ENCODE data around the gene DGKB.
"Not testable (repeated sequence)": the region's sequence is repeated elsewhere in the genome, so short reads cannot be mapped to it uniquely, and the experiment has no call there.

Gene DGKB

DNA sequence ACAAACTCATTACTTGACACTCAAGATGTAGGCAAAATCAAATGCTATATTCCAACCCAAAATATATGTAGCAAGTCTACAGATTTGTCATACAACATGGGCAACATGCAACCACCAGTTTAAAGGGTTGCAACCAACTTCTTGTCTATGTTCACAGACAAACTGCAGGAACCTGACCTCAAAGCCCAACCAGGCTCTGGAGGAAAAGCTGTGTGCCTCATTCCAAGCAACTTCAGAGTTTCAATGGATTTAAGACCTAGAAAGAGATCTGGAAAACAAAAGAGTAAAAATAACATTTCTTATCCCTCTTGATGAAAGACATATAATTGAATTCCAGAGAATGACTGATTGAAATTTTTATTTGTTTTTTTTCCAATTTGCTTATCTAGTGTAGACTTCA is 612.6 kb downstream of the DGKB start:
- no peak for DNase-seq (ENCODE audit: low read depth)

DNA sequence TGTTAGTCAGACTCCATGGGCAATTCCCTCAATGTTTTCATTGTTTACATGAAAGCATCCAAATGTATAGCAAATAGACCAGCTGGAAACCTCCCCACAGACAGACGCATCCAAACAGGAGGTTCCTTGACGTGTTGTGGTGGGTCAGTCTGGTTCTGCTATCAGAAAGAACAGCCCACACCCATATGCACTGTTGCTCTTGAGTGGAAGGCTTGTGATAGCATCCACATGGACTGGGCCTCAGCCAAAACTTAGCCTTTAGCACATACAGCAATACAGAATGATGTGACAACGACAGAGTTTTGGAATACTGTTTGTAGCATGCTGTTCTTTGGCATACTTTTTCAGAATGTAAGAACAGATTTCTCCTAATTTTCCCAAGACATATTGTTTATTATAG is 613.9 kb downstream of the DGKB start:
- DNase-seq (ENCODE audit: low read depth): no peak

DNA sequence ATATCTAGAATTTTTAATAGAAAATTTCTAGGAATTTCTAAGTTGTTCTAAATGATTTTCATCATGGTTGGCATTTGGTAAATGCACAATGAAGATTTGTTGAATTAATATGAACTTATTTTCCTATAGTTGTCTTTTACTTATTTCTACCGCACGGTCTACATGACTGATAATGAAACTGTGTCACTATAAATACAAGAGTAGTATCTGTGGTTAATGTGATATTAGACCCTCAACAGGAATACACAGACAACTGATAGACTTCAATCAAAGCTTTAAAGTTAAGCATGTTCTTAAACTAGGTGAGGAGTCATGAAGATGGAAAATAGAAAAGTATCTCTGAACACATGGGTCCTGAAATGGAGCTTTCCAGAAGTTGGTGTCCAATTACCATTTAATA is 615.2 kb downstream of the DGKB start:
- no peak for DNase-seq (ENCODE audit: low read depth)

DNA sequence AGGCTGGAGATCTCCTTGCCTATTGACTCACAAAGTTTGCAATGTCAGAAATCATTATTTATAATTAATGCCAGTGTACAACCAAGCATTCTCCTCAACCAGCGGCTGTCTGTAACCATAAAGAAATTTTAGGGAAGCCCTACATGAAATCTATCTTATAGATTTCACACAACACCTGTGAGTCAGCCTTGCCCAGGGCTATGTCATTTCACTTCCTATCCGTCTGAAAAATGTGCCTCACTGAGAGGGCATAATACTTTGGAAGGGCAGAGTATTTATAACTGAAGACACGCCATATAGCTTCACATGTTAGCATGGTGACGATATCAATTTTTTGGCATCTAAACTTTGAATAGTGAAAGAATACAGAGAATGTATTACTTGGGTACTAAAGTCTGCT is 616.5 kb downstream of the DGKB start:
- no peak for DNase-seq (ENCODE audit: low read depth)

DNA sequence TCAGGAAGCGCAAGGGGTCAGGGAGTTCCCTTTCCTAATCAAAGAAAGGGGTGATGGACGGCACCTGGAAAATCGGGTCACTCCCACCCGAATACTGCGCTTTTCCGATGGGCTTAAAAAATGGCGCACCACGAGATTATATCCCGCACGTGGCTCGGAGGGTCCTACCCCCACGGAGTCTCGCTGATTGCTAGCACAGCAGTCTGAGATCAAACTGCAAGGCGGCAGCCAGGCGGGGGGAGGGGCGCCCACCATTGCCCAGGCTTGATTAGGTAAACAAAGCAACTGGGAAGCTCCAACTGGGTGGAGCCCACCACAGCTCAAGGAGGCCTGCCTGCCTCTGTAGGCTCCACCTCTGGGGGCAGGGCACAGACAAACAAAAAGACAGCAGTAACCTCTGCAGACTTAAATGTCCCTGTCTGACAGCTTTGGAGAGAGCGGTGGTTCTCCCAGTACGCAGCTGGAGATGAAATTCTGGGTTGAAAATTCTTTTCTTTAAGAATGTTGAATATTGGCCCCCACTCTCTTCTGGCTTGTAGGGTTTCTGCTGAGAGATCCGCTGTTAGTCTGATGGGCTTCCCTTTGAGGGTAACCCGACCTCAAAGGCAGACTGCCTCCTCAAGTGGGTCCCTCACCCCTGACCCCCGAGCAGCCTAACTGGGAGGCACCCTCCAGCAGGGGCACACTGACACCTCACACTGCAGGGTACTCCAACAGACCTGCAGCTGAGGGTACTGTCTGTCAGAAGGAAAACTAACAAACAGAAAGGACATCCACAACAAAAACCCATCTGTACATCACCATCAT is 623.3 kb downstream of the DGKB start:
- not testable (repeated sequence) for DNase-seq (ENCODE audit: low read depth)

GRCh38 chr7:14275356-14275755 is 627.2 kb downstream of the DGKB start:
- DNase-seq (ENCODE audit: low read depth): no peak

DNA sequence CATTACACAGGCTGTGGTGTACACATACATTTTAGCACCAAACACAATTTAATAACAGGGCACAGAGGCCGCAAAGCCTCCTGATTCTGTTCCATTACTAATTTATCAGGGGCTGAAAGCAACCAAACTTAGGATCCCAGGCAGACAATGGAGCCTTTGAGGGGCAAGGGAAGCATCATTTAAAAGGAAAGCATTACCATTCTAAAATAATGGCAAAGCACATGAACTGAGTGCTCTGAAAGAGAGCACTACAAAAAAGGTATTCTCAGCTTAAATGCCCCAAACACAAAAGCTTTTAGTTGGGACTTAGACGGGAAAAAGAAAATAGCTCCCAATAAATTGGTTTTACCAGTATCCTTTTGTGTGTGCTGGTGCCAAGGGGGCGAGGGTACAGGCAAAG is 631.1 kb downstream of the DGKB start:
- no peak for DNase-seq (ENCODE audit: low read depth)

DNA sequence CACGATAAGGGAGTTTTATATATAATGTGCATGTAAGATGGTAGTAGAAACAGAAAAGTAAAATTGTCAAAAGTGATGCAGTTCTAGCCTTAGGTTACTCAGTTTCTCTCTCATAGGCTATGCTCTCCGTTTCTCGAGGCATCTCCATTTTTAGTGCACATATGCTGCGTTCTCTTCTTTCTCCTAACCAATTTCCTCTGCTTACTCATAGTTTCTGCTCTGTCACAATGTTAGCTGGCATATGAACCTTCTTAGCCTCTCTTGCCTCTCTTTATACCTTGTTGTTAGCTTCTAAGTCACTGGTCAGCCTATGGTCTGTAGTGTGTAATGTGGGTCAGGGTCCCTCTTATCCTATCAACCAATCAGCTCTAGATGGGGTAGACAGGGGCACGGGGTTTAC is 632.5 kb downstream of the DGKB start:
- DNase-seq (ENCODE audit: low read depth): no peak

GRCh38 chr7:14260011-14260410 is 642.5 kb downstream of the DGKB start:
- no peak for DNase-seq (ENCODE audit: low read depth)

GRCh38 chr7:14258861-14259260 is 643.7 kb downstream of the DGKB start:
- no peak for DNase-seq (ENCODE audit: low read depth)

DNA sequence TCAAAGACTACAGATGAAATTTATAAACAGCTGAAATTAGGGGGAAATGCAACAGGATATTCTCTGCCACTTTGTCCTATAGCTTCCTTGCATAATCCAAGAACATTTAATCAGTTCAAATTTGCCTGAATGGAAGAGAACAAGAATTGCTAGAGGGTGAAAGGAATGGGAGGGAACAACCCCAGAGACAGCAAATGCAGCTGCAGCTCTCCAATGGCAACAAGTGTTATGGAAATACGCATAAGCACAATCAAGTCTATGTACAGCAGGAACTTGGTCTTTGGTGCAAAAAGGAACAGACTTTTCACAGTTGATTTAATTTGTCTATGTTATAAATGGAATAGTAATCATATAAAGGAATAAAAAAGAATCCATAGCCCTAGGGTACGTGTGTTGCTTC is 644.1 kb downstream of the DGKB start:
- no peak for DNase-seq (ENCODE audit: low read depth)

GRCh38 chr7:14252458-14252857 is 650.1 kb downstream of the DGKB start:
- DNase-seq (ENCODE audit: low read depth): no peak

DNA sequence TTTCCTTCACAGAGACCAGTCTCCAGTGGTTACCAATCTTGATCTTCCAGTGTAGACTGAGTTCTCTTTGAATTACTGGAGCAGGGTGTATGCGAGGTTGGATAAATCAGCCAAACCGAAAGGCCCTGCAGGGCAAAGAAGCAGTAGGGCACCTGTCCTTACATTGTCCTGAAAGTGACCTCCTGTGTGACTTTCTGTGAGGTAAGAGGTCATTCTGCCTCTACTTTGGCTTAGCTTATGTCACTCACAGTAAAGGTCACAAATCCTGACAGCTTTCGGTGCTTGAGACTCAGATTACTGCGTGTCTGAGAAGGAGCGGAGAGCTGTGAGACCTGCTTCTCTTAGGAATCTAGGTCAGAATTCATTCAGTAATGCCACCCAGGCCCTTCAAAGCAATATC is 660.4 kb downstream of the DGKB start:
- no peak for DNase-seq (ENCODE audit: low read depth)

DNA sequence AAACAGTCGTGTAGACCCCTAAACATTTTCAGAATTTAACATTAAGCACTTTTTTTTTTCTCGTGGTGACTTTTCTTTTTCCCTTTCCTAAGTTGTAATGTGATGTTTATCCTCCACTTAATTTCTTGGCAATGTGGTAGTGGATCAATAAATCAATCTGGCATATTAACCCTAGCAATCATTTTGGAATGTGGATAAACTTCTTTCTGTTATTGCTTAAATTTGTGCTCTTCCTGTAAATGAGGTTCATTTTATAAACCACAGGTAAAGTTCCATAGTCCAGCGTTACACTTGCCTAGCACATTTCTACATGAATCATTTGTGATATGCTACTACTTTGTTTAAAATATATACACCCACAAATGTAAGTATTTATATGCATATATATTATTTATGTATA is 665.7 kb downstream of the DGKB start:
- no peak for DNase-seq (ENCODE audit: low read depth)

DNA sequence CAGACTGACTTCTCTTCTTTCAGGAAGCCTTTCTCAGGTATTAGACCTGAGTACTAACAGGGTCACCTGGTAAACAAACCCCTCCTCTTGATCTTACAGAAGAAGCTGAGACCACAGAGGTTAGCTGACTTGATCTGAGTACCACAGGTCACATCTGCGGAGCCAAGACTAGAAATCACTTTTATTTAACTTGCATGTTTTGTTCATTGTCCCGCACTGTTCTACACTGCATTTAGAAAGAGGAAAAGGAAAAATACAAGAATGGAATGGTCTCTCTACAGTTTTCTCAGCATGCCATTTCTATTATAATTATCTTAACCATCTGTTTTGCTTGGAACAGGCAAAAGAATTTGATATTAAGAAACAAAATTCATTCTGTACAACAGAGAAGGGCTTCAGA is 667.5 kb downstream of the DGKB start:
- DNase-seq (ENCODE audit: low read depth): no peak

DNA sequence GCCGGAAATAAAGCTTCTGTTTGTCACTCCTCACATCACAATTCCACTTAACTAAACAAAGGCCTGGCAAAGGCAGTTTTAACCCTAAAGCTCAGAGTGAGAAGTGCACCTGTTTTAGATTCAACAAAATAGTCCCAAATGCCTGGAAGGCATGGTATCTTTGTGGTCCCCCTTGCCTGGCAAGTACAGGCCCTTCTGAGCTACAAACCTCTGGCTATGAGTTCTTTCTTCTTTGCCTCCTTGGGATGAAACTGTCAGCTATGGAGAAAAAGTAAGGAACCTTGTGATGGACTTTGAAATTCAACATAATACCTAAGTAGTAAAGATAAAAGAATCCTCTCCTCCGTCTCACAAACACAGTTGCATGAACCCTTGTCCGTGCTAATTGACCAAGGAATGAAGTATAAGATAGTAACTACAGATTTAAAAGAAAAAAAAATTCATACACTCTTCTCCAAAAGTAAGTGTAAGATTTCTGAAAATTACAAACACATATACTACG is 668.6 kb downstream of the DGKB start:
- no peak for DNase-seq (ENCODE audit: low read depth)

DNA sequence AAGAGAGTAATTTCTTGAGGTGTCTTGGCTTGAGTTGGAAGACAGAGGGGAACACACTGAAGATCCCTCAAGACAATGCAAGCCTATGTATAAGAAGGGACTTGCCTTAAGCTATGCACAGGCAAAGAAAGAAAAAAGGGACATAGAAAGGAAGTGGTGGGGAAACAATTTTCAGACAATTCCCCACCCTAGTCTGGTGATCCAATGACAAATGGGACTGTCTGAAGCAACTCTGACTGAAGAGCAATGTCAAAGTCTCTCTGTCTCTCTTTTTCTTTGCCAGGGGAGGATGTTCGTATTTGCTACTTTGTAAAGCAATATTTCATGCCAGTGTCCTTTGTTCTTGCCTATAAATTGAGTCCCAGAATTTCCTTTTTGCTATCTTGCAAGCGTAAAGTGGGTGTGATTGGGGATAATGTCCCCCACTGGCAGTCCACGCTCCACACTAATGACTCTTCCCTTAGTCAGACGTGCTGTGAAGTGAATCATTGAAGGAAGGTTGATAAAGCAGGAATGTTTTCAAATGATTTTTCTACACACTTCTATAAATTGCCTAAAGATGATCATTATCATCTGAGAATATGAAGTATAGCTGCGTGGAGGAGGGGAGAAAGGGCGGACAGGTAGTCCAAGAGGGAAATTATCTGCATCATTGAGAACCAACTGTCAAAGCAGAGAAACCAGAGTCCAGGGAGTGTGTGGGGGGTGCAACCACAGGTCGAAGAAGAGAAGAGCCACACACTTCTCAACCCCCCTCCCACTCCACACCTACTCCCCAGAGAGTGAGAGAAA is 669.3 kb downstream of the DGKB start:
- no peak for DNase-seq (ENCODE audit: low read depth)

GRCh38 chr7:14229047-14229446 is 673.5 kb downstream of the DGKB start:
- no peak for DNase-seq (ENCODE audit: low read depth)

GRCh38 chr7:14228341-14228740 is 674.2 kb downstream of the DGKB start:
- DNase-seq (ENCODE audit: low read depth): no peak

DNA sequence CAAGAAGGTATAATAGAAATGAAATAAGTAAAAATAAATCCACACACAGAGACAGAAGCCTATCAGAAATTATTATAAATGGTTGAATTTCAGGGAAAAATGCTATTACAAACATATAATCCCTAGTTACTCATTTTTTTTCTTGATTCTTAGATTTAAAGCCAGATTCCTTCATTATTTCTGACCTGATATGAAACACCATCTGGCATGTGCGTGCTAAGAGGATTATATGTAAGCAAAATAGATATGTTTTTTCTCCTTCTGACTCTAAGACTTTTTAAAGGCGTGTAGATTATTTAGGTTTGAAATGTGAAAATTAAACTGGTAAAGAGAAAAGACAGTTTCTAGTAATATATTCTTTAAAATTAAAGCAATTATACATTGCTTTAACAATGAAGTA is 676.4 kb downstream of the DGKB start:
- DNase-seq (ENCODE audit: low read depth): no peak

DNA sequence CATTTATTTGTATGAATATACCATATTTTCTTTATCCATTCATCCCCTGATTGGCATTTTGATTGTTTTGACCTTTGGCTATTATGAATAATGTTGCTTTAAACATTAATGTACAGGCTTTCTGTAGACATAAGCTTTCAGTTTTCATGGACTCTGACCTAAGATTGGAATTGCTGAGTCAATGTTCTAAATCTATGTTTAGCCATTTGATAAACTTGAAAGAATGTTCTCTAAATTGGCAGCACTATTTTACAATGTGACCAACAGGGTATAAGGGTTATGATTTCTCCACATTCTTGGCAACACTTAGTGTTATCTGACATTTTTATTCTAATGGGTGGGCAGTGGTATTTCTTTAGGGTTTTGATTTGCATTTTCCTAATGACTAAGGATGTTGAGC is 683.4 kb downstream of the DGKB start:
- no peak for DNase-seq (ENCODE audit: low read depth)

GRCh38 chr7:14218338-14218737 is 684.2 kb downstream of the DGKB start:
- DNase-seq (ENCODE audit: low read depth): no peak

- DNase-seq (ENCODE audit: low read depth): no peak
These were observed 692.6 kb downstream of the DGKB start for GRCh38 chr7:14209896-14210484.
